ENCODE results near the gene CASP10. TPM values are rescaled to one million over a fixed set of nuclear protein-coding genes. Genes with fewer than 3 reads are reported as not detected.

CASP10 gene, protein sequence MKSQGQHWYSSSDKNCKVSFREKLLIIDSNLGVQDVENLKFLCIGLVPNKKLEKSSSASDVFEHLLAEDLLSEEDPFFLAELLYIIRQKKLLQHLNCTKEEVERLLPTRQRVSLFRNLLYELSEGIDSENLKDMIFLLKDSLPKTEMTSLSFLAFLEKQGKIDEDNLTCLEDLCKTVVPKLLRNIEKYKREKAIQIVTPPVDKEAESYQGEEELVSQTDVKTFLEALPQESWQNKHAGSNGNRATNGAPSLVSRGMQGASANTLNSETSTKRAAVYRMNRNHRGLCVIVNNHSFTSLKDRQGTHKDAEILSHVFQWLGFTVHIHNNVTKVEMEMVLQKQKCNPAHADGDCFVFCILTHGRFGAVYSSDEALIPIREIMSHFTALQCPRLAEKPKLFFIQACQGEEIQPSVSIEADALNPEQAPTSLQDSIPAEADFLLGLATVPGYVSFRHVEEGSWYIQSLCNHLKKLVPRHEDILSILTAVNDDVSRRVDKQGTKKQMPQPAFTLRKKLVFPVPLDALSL
- 75.0 and 98.6 TPM in 2 replicates for total RNA-seq (2011; cell fraction: chromatin; rRNA removed; ENCODE audit: low replicate concordance)
- total RNA-seq (2011; cell fraction: nucleolus; rRNA removed), result 34.9 and 39.4 TPM in 2 replicates
- 55.7 and 65.5 TPM in 2 replicates for total RNA-seq (2011; cell fraction: nucleoplasm; rRNA removed)
- total RNA-seq (2014; rRNA removed) (10.8 TPM in 2 replicates), total RNA-seq (2014; rRNA removed; fragmentation: Illumina TruSeq; extraction: Trizol) (17.4 and 19.7 TPM in 2 replicates), total RNA-seq (2015; rRNA removed; fragmentation: Illumina TruSeq; extraction: Trizol) (10.7 and 12.6 TPM in 2 replicates), total RNA-seq (2021) (12.1 and 12.2 TPM in 2 replicates), polyA plus RNA-seq (2011; rRNA removed) (20.4 and 21.9 TPM in 2 replicates), polyA plus RNA-seq (2014; fragmentation: Illumina TruSeq; extraction: Trizol) (9.9 and 10.6 TPM in 2 replicates), polyA plus RNA-seq (2014; fragmentation: Nextera tagmentation; extraction: Ambion mirVana) (1 to 10 TPM; 7.1 to 7.2 TPM), polyA plus RNA-seq (2014; rRNA removed) (8.0 and 9.9 TPM in 2 replicates), polyA minus RNA-seq (2011; rRNA and poly(A)+ RNA removed) (34.7 TPM in 2 replicates), Bru-seq, nascent RNA (percentile 77 among the genes with signal in this experiment), BruChase-seq, experiment 1, labeled RNA remaining after a 2-hour chase (percentile 77 among the genes with signal in this experiment), BruChase-seq, experiment 2, labeled RNA remaining after a 6-hour chase (percentile 79 among the genes with signal in this experiment)
- 8.4 and 12.9 TPM in 2 replicates for polyA plus RNA-seq (2011; cell fraction: cytosol; rRNA removed)
- 16.1 and 18.3 TPM in 2 replicates for polyA plus RNA-seq (2011; cell fraction: nucleus; rRNA removed)
- 7.7 and 9.6 TPM in 2 replicates for polyA plus RNA-seq (2012)
- 13.5 and 13.9 TPM in 2 replicates for polyA minus RNA-seq (2011; cell fraction: cytosol; rRNA and poly(A)+ RNA removed)
- polyA minus RNA-seq (2011; cell fraction: nucleus; rRNA and poly(A)+ RNA removed), result 13.9 and 32.2 TPM in 2 replicates
- long read RNA-seq, experiment 1, full-length matches to known transcripts, result 16 of 47 reads
- long read RNA-seq, experiment 1, partial matches to known transcripts, result 6 of 47 reads
- long read RNA-seq, experiment 1, other reads (novel, unspliced or antisense), result 25 of 47 reads
- long read RNA-seq, experiment 2, full-length matches to known transcripts, result 3 of 9 reads
- long read RNA-seq, experiment 2, partial matches to known transcripts, result 1 of 9 reads
- long read RNA-seq, experiment 2, other reads (novel, unspliced or antisense), result 5 of 9 reads
- long read RNA-seq, experiment 3, partial matches to known transcripts, result 1 of 5 reads
- long read RNA-seq, experiment 3, other reads (novel, unspliced or antisense), result 1 of 5 reads

- intact Hi-C loops (cut with micrococcal nuclease), result loop anchor here (1.0 to 5.0 kb wide), 3 partner anchors 49 to 374 kb away; no protein-coding TSS in a partner anchor
- Histone ChIP-seq H3K9me3 (replicated peaks; ENCODE audit: control insufficient read depth, insufficient read depth, low read depth, low read length) (no peaks in the 10 kb centered on the region; the same call in 1 of the 2 replicates), H3K27ac (ENCODE audit: extremely low read depth, low read depth, low read length) (peak within 1 kb of the TSS; percentile 84), H3K4me1 (replicated peaks in 1 of 2; ENCODE audit: control insufficient read depth in 2 of 2, insufficient read depth in 2 of 2, low read length in 2 of 2) (peaks cover 5 to 14% of the 10 kb centered on the region in 2 experiments; a peak in 3 of 5 replicates), H3K9ac (ENCODE audit: insufficient read depth in 1 of 2, low read depth in 2 of 2, low read length in 2 of 2) (peak within 1 kb of the TSS; percentile 75 to 84), H3K36me3 (ENCODE audit: control insufficient read depth, insufficient read depth, low read length) (peaks cover 22% of the 10 kb centered on the region; the same call in 2 of the 3 replicates), H3K27me3 (ENCODE audit: control insufficient read depth in 2 of 2, insufficient read depth in 2 of 2, low read length in 2 of 2) (no peaks in the 10 kb centered on the region), H3K4me2 (ENCODE audit: insufficient read depth, low read length) (peak within 1 kb of the TSS; percentile 81), H3K4me3 (peak within 1 kb of the TSS; percentile 58), H2AFZ (ENCODE audit: low read depth, low read length) (peak within 1 kb of the TSS; percentile 98), H3K9me1 (ENCODE audit: control insufficient read depth, insufficient read depth, low read length) (no peaks in the 10 kb centered on the region), H3K79me2 (ENCODE audit: control insufficient read depth, insufficient read depth, low read length) (peaks cover 46% of the 10 kb centered on the region), H4K20me1 (replicated peaks; ENCODE audit: control insufficient read depth, insufficient read depth, low read length) (no peaks in the 10 kb centered on the region; the same call in 1 of the 2 replicates)
- under 1% methylated on average over 11 of the region's 11 CpGs for WGBS (ENCODE audit: insufficient coverage, low coverage, missing lambda C conversion rate)
- ChIA-PET CTCF (ENCODE audit: low intra/inter-chr PET ratio) (interaction anchor here (0.5 to 1.4 kb wide), 4 partner anchors 46 to 219 kb away, joined by 3 to 5 read pairs (median 4); partner anchors contain the start of gene ORC2), POLR2A (interaction anchor here (0.7 to 2.4 kb wide), 17 partner anchors 9 to 293 kb away, joined by 3 to 18 read pairs (median 5); partner anchors contain the start of genes CFLAR, NIF3L1 and ORC2)
- FAIRE-seq, result peak; percentile 92
- no TSS peak for BruUV-seq (replicated peaks)
- in situ Hi-C loops (cut with MboI), result loop anchor here (25.0 kb wide), 1 partner anchor 471 kb away; no protein-coding TSS in a partner anchor
- peak; percentile 70 to 88 (median 78) for DNase-seq (ENCODE audit: extremely low read depth in 1 of 4, low spot score in 3 of 4)
- ATAC-seq, result peak; percentile 90
- peak; percentile 49; the same call in 1 of the 2 replicates for TF ChIP-seq TEAD4 (IDR thresholded peaks at IDR 0.05; ENCODE audit: low read length)
- TF ChIP-seq TEAD4 (CRISPR knock-in tag; IDR thresholded peaks at IDR 0.05; ENCODE audit: borderline replicate concordance), result no peak
- TF ChIP-seq POLR2AphosphoS5 (IDR thresholded peaks at IDR 0.05; ENCODE audit: control insufficient read depth, insufficient read depth, low read depth, low read length), result peak; percentile 83
- peak; percentile 27 for TF ChIP-seq E2F8 (IDR thresholded peaks at IDR 0.05; ENCODE audit: low read depth, partially characterized antibody)
- no peak for TF ChIP-seq BRF1 (IDR thresholded peaks at IDR 0.05; ENCODE audit: borderline replicate concordance, extremely low read depth, insufficient read length)
- 0 out of 3 replicates have a peak, but pooled peaks of 1 of the 2 experiments have one; percentile 29 for TF ChIP-seq CBX3 (IDR thresholded peaks at IDR 0.05; ENCODE audit: borderline replicate concordance in 1 of 2, low read length in 2 of 2)
- TF ChIP-seq SAFB2 (IDR thresholded peaks at IDR 0.05; ENCODE audit: borderline replicate concordance, low read depth, low read length, severe bottlenecking), result no peak
- TF ChIP-seq NFYB (IDR thresholded peaks at IDR 0.05; ENCODE audit: extremely low read depth, insufficient read length), result no peak
- peak; percentile 58; the same call in 1 of the 2 replicates for TF ChIP-seq EP300 (IDR thresholded peaks at IDR 0.05; ENCODE audit: low read length)
- TF ChIP-seq NONO (IDR thresholded peaks at IDR 0.05; ENCODE audit: low read depth in 2 of 2, low read length in 1 of 2), result no peak
Measured at GRCh38 chr2:201182650-201183364, at the start of gene CASP10. CASP10 (plus strand) TSS chr2:201183141; CDS start chr2:201185778, 2,637 bp downstream.

All from K562 (cell line).